ENCODE measurements around the gene NOX4. TPM values are rescaled to one million over a fixed set of nuclear protein-coding genes. Genes with fewer than 3 reads are reported as not detected.

The NOX4 gene
- total RNA-seq, 1 experiment from 2014 or later, result 3.0 TPM

- no peak overlapping the region for H3K4me3 Mint-ChIP-seq
- Histone ChIP-seq H3K23me2 (ENCODE audit: insufficient read length, low read depth, low read length, poor library complexity, severe bottlenecking) (no peaks in the 10 kb centered on the region), H4K20me1 (ENCODE audit: control insufficient read depth, insufficient read depth, insufficient read length) (no peaks in the 10 kb centered on the region), H3K23ac (ENCODE audit: insufficient read length, low read depth, low read length) (no peak overlapping the region), H2BK20ac (ENCODE audit: low read depth, low read length, poor library complexity, severe bottlenecking) (no peak overlapping the region), H3K4me1 (ENCODE audit: insufficient read depth, low read length) (no peaks in the 10 kb centered on the region), H2AK5ac (ENCODE audit: insufficient read length, low read length) (no peak overlapping the region), H2BK120ac (ENCODE audit: low read depth, low read length, poor library complexity, severe bottlenecking) (no peak overlapping the region), H3K4me2 (ENCODE audit: insufficient read depth, insufficient read length, low read length) (no peak overlapping the region), H3K9me3 (ENCODE audit: control insufficient read depth, low read depth, low read length) (no peaks in the 10 kb centered on the region), H3K79me2 (ENCODE audit: insufficient read depth, low read length) (peaks cover 2% of the 10 kb centered on the region; the same call in 1 of the 2 replicates), H3K9ac (ENCODE audit: extremely low read depth, insufficient read length, low read length) (no peak overlapping the region), H4K91ac (ENCODE audit: insufficient read length, low read depth, low read length) (no peak overlapping the region), H3T11ph (ENCODE audit: low read length) (no peak overlapping the region), H2AFZ (ENCODE audit: low read length) (no peak overlapping the region), H3K56ac (ENCODE audit: insufficient read length, low read depth, low read length) (no peak overlapping the region), H4K8ac (replicated peaks; ENCODE audit: insufficient read length, low read depth, low read length) (no peak overlapping the region), H2BK12ac (ENCODE audit: insufficient read length, low read depth, low read length) (no peak overlapping the region), H3K4ac (ENCODE audit: low read depth, low read length) (no peak overlapping the region), H2BK15ac (ENCODE audit: low read depth, low read length) (no peak overlapping the region), H3K14ac (ENCODE audit: insufficient read depth, low read length) (no peak overlapping the region; the same call in 1 of the 2 replicates), H2BK5ac (ENCODE audit: insufficient read length, low read length) (no peak overlapping the region), H3K27me3 (ENCODE audit: insufficient read depth, low read length) (no peaks in the 10 kb centered on the region), H3K27ac (ENCODE audit: insufficient read length, low read depth, low read length) (no peak overlapping the region), H4K5ac (ENCODE audit: insufficient read length, low read depth, low read length) (no peak overlapping the region), H3K79me1 (ENCODE audit: insufficient read depth, low read depth, low read length, poor library complexity, severe bottlenecking) (no peaks in the 10 kb centered on the region), H3K18ac (ENCODE audit: insufficient read length, low read depth, low read length) (no peak overlapping the region)
- H3K27me3 Mint-ChIP-seq (ENCODE audit: low read depth), result no peaks in the 10 kb centered on the region
- TF ChIP-seq CTCF (conservative IDR thresholded peaks at IDR 0.05), result no peak
- H3K27ac Mint-ChIP-seq, result no peak overlapping the region
- no peak for DNase-seq
- no peaks in the 10 kb centered on the region for H3K9me3 Mint-ChIP-seq
- no peaks in the 10 kb centered on the region for H3K4me1 Mint-ChIP-seq
- WGBS (ENCODE audit: extremely low coverage, insufficient read length, low lambda C conversion rate), result no CpG with 5 or more reads among the region's 3 CpGs
- no peaks in the 10 kb centered on the region for H3K36me3 Mint-ChIP-seq (ENCODE audit: insufficient read depth in 1 of 3, low read depth in 3 of 3)
Measured at GRCh38 chr11:89452780-89453179, 38.4 kb downstream of the NOX4 start.
